Measurements from ENCODE around the gene TARBP1. TPM values are rescaled to one million over a fixed set of nuclear protein-coding genes. Genes with fewer than 3 reads are reported as not detected.
A peak's percentile ranks its signal among the peaks of the same experiment; 100 is the strongest.
"Not testable (repeated sequence)": the region's sequence is repeated elsewhere in the genome, so short reads cannot be mapped to it uniquely, and the experiment has no call there.

The TARBP1 gene, protein sequence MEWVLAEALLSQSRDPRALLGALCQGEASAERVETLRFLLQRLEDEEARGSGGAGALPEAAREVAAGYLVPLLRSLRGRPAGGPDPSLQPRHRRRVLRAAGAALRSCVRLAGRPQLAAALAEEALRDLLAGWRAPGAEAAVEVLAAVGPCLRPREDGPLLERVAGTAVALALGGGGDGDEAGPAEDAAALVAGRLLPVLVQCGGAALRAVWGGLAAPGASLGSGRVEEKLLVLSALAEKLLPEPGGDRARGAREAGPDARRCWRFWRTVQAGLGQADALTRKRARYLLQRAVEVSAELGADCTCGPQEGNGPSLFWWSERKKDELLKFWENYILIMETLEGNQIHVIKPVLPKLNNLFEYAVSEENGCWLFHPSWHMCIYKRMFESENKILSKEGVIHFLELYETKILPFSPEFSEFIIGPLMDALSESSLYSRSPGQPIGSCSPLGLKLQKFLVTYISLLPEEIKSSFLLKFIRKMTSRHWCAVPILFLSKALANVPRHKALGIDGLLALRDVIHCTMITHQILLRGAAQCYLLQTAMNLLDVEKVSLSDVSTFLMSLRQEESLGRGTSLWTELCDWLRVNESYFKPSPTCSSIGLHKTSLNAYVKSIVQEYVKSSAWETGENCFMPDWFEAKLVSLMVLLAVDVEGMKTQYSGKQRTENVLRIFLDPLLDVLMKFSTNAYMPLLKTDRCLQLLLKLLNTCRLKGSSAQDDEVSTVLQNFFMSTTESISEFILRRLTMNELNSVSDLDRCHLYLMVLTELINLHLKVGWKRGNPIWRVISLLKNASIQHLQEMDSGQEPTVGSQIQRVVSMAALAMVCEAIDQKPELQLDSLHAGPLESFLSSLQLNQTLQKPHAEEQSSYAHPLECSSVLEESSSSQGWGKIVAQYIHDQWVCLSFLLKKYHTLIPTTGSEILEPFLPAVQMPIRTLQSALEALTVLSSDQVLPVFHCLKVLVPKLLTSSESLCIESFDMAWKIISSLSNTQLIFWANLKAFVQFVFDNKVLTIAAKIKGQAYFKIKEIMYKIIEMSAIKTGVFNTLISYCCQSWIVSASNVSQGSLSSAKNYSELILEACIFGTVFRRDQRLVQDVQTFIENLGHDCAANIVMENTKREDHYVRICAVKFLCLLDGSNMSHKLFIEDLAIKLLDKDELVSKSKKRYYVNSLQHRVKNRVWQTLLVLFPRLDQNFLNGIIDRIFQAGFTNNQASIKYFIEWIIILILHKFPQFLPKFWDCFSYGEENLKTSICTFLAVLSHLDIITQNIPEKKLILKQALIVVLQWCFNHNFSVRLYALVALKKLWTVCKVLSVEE (N-terminal part only)
- total RNA-seq: 47.1 TPM

DNA sequence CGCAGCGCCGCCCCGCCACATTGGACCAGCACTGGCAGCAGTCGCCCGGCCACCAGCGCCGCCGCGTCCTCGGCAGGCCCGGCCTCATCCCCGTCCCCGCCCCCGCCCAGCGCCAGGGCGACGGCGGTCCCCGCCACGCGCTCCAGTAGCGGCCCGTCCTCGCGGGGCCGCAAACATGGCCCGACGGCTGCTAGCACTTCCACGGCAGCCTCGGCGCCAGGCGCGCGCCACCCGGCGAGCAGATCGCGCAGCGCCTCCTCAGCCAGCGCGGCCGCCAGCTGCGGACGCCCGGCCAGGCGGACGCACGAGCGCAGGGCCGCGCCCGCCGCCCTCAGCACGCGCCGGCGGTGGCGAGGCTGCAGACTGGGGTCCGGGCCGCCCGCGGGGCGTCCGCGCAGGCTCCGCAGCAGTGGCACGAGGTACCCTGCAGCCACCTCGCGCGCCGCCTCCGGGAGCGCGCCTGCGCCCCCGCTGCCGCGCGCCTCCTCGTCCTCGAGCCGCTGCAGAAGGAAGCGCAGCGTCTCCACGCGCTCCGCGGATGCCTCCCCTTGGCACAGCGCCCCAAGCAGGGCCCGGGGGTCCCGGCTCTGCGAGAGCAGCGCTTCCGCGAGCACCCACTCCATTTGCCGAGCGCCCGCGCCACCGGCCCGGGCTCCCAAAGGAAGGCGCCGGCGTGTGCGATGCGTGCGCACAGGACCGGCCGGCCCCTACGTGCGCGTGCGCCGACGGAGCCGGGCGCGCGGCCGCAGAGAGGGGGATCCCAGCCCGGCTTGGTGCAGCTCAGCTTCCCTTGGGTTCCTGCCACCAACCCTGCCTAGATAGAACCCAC lies at the start of gene TARBP1:
TARBP1 (minus strand) TSS at position 699 of the 829 bp plus-strand sequence; CDS start at position 623, 76 bp downstream.
- peak; percentile 65 to 86 (median 83) for DNase-seq (ENCODE audit: low read depth in 2 of 3, low spot score in 2 of 3)

- DNase-seq (ENCODE audit: low read depth in 2 of 3, low spot score in 2 of 3): no peak
These were observed 49.3 kb upstream of the TARBP1 start for GRCh38 chr1:234528074-234528865.

- DNase-seq (ENCODE audit: low read depth in 2 of 3, low spot score in 2 of 3): no peak
These were observed 48.4 kb upstream of the TARBP1 start for GRCh38 chr1:234527346-234527745.

GRCh38 chr1:234526922-234527321 lies 47.9 kb upstream of the TARBP1 start:
- no peak for DNase-seq (ENCODE audit: low read depth in 2 of 3, low spot score in 2 of 3)

DNA sequence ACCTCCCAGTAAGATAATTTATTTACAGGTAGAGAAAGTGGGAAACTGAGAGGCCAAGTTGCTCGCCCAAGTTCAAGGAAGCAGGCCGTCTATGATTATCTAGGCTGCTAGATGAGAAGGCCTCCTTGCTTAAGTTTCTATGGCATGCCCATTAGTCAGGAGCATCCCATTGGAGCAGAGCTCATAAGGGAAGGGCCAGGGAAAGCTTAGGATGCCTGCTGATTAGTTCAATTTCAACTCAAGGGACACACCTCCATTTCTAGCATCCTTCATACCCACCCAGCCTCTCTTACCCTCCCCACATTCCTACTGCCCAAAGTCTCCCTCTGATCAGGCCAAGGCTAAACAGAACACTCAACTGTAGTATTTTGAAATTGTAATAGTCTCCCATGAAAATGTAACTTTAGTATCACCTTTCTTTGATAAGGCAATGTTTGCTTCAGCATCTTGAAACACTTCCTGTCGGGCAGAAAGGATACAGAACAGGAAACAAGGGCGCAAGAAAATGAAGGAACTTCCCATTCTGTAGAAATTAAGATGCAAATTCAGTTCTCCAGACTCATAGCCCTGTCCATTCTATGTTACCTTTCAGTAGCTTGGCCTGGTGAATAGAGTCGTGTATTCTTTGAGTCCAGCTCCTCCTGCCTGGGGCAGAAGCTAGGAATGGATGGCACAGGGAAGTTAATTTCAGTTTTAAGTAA lies 46.3 kb upstream of the TARBP1 start:
- no peak for DNase-seq (ENCODE audit: low read depth in 2 of 3, low spot score in 2 of 3)

- DNase-seq (ENCODE audit: low read depth in 2 of 3, low spot score in 2 of 3): no peak
These were observed 42.9 kb upstream of the TARBP1 start for GRCh38 chr1:234521836-234522235.

GRCh38 chr1:234520908-234521817 lies 42.2 kb upstream of the TARBP1 start:
- no peak for DNase-seq (ENCODE audit: low read depth in 2 of 3, low spot score in 2 of 3)

GRCh38 chr1:234519506-234519905 lies 40.5 kb upstream of the TARBP1 start:
- no peak for DNase-seq (ENCODE audit: low read depth in 2 of 3, low spot score in 2 of 3)

DNA sequence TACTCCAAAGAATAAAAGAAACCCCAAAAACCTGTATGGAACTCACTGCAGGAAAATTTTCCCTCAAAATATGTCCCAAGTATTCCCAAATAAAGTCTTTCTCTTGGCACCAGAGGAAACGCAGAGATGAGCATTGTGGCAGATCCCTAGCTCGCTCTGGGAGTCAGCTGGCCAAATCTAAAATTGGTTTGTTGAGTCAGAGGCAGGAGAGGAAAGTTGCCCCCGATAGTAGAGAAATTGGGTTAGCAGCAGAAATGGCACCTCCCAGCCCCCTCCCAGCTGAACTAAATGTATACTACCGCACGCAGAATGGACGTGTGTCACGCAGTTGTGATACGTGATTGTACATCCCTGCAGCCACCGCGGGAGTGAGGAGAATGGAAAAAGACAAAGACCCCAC lies 39.9 kb upstream of the TARBP1 start:
- no peak for DNase-seq (ENCODE audit: low read depth in 2 of 3, low spot score in 2 of 3)

DNA sequence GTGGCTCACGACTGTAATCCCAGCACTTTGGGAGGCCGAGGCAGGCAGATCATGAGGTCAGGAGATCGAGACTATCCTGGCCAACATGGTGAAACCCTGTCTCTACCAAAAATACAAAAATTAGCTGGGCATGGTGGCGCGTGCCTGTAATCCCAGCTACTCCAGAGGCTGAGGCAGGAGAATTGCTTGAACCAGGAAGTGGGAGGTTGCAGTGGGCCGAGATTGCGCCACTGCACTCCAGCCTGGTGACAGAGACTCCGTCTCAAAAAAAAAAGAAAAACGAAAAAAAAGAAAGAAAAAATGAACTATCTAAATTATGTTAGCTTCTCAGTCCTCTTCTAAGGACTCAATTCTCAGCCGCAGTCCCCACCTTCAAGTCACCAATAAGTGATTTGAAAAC lies 39.1 kb upstream of the TARBP1 start:
- not testable (repeated sequence) for DNase-seq (ENCODE audit: low read depth in 2 of 3, low spot score in 2 of 3)

DNA sequence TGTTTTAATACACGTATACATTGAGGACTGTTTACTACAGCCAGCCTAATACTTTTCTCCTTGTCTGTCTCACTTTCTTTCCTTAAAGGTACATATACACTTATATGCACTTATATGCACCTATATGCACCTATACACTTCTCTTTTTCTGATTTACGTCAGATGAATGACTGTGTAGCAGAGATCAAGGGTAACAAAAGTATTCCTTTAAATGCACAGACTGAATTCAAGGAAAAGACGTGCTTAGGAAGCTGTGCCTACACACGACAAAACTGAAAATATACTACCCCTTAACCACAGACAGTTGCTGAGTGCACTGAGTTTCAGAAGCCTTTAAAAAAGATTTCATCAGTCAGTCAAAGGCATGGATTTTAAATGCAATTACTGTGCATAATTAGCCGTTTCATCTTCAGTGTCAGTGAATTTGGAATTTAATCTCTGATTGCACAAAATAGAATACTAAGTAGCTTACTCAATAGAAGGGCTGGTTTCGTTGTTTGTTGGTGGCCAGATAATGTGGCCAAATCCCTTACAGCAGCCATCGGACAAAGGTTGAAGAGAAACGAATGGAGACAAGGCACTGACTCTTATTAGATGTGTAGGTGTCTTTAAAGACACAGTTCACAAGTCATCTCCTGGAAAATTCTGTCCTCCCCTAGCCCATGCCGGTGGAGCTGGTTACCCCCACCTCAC lies 38.3 kb upstream of the TARBP1 start:
- DNase-seq (ENCODE audit: low read depth in 2 of 3, low spot score in 2 of 3): no peak

GRCh38 chr1:234515821-234516241 lies 36.9 kb upstream of the TARBP1 start:
- no peak for DNase-seq (ENCODE audit: low read depth in 2 of 3, low spot score in 2 of 3)

DNA sequence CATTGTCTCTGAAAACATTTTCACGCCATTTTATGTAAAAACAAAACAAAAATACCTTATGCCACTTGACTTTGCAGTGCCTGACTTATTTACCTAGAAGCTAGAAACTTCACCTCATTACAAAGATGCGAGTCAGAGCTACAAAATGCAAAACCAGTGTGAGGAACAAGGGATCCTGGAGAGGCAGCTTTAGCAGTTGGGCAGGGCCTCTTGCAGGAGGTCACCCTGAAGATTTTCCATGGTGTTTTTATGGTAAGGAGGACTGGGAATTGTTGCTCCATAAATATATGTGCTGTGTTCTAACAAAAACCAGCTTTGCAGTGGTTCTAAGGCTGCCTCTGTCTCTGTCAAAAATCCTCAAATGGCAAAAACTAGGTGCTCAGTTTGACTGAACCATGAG lies 36.4 kb upstream of the TARBP1 start:
- no peak for DNase-seq (ENCODE audit: low read depth in 2 of 3, low spot score in 2 of 3)

DNA sequence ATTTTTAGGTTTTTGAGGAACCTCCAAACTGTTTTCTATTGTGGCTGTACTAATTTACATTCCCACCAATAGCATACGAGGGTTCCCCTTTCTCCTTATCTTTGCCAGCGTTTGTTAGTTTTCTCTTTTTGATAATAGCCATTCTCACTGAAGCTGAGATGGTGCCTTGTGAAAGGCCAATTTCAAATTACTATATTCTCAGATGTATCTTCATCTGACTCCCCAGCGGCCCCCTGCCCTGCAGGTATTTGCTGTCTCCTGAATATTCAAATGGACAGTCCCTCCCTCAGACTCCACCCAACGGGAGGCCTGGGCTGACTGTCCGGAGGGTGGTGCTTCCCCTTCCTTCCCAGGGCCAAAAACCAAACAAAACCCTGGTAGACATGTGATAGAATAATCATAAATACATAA lies 33.5 kb upstream of the TARBP1 start:
- peak in 1 of 3 donors; percentile 52 for DNase-seq (ENCODE audit: low read depth in 2 of 3, low spot score in 2 of 3)

DNA sequence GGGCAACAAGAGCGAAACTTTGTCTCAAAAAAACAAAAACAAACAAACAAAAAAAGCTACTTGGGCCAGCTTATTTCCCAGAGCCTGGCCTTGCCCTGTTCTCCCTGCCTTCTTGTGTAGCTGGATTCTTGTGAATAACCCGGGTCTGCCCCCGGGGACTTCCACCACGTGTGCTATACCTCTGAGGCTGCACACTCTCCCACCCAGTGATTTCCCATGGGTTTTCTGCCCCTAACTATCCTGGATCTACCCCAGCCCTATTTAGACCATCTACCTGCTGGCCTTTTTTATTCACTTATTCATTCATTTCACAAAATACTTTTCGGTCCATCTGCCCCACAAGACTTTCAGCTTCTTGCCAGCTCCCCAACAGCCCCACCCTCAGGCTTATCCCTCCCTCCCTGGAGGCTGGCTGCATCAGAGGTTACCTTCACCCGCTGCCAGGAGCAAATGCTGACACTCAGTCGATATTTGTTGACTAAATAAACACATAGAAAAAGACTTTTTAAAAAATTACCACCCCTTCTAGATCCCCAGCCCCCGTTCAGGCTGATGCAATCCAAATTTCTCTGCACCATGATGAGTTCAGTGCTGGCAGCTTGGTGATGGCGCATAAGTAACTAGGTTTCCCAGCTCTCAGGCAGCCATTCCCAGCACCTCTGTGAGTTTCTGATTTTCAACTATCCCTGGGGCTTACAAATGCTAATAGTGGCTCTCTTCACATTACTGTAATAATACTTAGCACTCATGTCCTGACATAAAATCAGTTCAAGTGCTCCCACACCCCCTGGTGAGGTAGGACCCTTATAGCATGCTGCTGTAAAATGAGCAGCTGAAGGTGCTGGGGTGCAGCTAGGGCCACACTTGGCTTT lies 30.7 kb upstream of the TARBP1 start:
- no peak for DNase-seq (ENCODE audit: low read depth in 2 of 3, low spot score in 2 of 3)

All from hematopoietic multipotent progenitor cell (in vitro differentiated cells).